ES-I3 (cell line): ENCODE measurements around the gene NPSR1.

ENCODE experiments used
- H3K36me3 ChIP-seq: 2 replicates; pipeline ENCODE4 v1.6.1; 2013; ENCODE audit warnings: mild to moderate bottlenecking, low read length, control low read depth, moderate library complexity; ENCODE audit not compliant: insufficient read depth
- H3K4me1 ChIP-seq: 2 replicates; pipeline ENCODE4 v1.6.1; 2013; ENCODE audit warnings: mild to moderate bottlenecking, control low read depth, low read length; ENCODE audit not compliant: insufficient read depth
- H3K9ac ChIP-seq: 2 replicates; pipeline ENCODE4 v1.6.1; 2013; ENCODE audit warnings: low read depth, mild to moderate bottlenecking, low read length, moderate library complexity
- H3K9me3 ChIP-seq: 2 replicates; pipeline ENCODE4 v1.6.1; 2013; ENCODE audit warnings: mild to moderate bottlenecking, low read length, moderate library complexity; ENCODE audit not compliant: control insufficient read depth, insufficient read depth

Gene NPSR1

GRCh38 chr7:34673066-34673465 is 15.0 kb downstream of the NPSR1 start:
- Histone ChIP-seq H3K9ac (no peak overlapping the region), H3K36me3 (no peaks in the 10 kb centered on the region), H3K9me3 (no peaks in the 10 kb centered on the region), H3K4me1 (no peaks in the 10 kb centered on the region)

GRCh38 chr7:34675749-34676374 is 17.8 kb downstream of the NPSR1 start:
- Histone ChIP-seq H3K4me1 (no peaks in the 10 kb centered on the region), H3K36me3 (no peaks in the 10 kb centered on the region), H3K9ac (no peak overlapping the region), H3K9me3 (no peaks in the 10 kb centered on the region)

- H3K9ac ChIP-seq: no peak overlapping the region
- no peaks in the 10 kb centered on the region for H3K4me1 ChIP-seq
- no peaks in the 10 kb centered on the region for H3K9me3 ChIP-seq
- H3K36me3 ChIP-seq: no peaks in the 10 kb centered on the region
These were observed 19.5 kb downstream of the NPSR1 start for GRCh38 chr7:34677491-34677890.

- Histone ChIP-seq H3K4me1 (no peaks in the 10 kb centered on the region), H3K36me3 (no peaks in the 10 kb centered on the region), H3K9ac (no peak overlapping the region), H3K9me3 (no peaks in the 10 kb centered on the region)
These were observed 29.5 kb downstream of the NPSR1 start for GRCh38 chr7:34687529-34687928.

- Histone ChIP-seq H3K9me3 (no peaks in the 10 kb centered on the region), H3K9ac (no peak overlapping the region), H3K4me1 (no peaks in the 10 kb centered on the region), H3K36me3 (no peaks in the 10 kb centered on the region)
These were observed 38.4 kb downstream of the NPSR1 start for GRCh38 chr7:34696415-34696814.

- no peaks in the 10 kb centered on the region for H3K9me3 ChIP-seq
- no peak overlapping the region for H3K9ac ChIP-seq
- H3K4me1 ChIP-seq: no peaks in the 10 kb centered on the region
- H3K36me3 ChIP-seq: no peaks in the 10 kb centered on the region
These were observed 51.8 kb downstream of the NPSR1 start for GRCh38 chr7:34709771-34710170.

- Histone ChIP-seq H3K9me3 (no peaks in the 10 kb centered on the region), H3K4me1 (no peaks in the 10 kb centered on the region), H3K36me3 (no peaks in the 10 kb centered on the region), H3K9ac (no peak overlapping the region)
These were observed 60.8 kb downstream of the NPSR1 start for GRCh38 chr7:34718867-34719266.

- no peaks in the 10 kb centered on the region for H3K36me3 ChIP-seq
- no peaks in the 10 kb centered on the region for H3K9me3 ChIP-seq
- no peak overlapping the region for H3K9ac ChIP-seq
- H3K4me1 ChIP-seq: no peaks in the 10 kb centered on the region
These were observed 61.6 kb downstream of the NPSR1 start for GRCh38 chr7:34719636-34720035.

- H3K9me3 ChIP-seq: no peaks in the 10 kb centered on the region
- no peaks in the 10 kb centered on the region for H3K36me3 ChIP-seq
- no peaks in the 10 kb centered on the region for H3K4me1 ChIP-seq
- H3K9ac ChIP-seq: no peak overlapping the region
These were observed 62.3 kb downstream of the NPSR1 start for GRCh38 chr7:34720289-34720688.

GRCh38 chr7:34723338-34723737 is 65.3 kb downstream of the NPSR1 start:
- Histone ChIP-seq H3K36me3 (no peaks in the 10 kb centered on the region), H3K9me3 (no peaks in the 10 kb centered on the region), H3K9ac (no peak overlapping the region), H3K4me1 (peaks cover 4% of the 10 kb centered on the region; the same call in 1 of the 2 replicates)

GRCh38 chr7:34723866-34724490 is 66.0 kb downstream of the NPSR1 start:
- Histone ChIP-seq H3K9me3 (no peaks in the 10 kb centered on the region), H3K36me3 (no peaks in the 10 kb centered on the region), H3K4me1 (peaks cover 4% of the 10 kb centered on the region; the same call in 1 of the 2 replicates), H3K9ac (no peak overlapping the region)

- Histone ChIP-seq H3K36me3 (no peaks in the 10 kb centered on the region), H3K9me3 (no peaks in the 10 kb centered on the region), H3K9ac (no peak overlapping the region), H3K4me1 (peaks cover 4% of the 10 kb centered on the region; the same call in 1 of the 2 replicates)
These were observed 68.2 kb downstream of the NPSR1 start for GRCh38 chr7:34726221-34726620.

- Histone ChIP-seq H3K9me3 (no peaks in the 10 kb centered on the region), H3K36me3 (no peaks in the 10 kb centered on the region), H3K4me1 (peaks cover 4% of the 10 kb centered on the region; the same call in 1 of the 2 replicates), H3K9ac (no peak overlapping the region)
These were observed 69.5 kb downstream of the NPSR1 start for GRCh38 chr7:34727464-34727995.

- Histone ChIP-seq H3K9ac (no peak overlapping the region), H3K36me3 (no peaks in the 10 kb centered on the region), H3K9me3 (no peaks in the 10 kb centered on the region), H3K4me1 (peaks cover 4% of the 10 kb centered on the region; the same call in 1 of the 2 replicates)
These were observed 70.1 kb downstream of the NPSR1 start for GRCh38 chr7:34728156-34728555.

- no peak overlapping the region for H3K9ac ChIP-seq
- H3K9me3 ChIP-seq: no peaks in the 10 kb centered on the region
- no peaks in the 10 kb centered on the region for H3K36me3 ChIP-seq
- H3K4me1 ChIP-seq: no peaks in the 10 kb centered on the region
These were observed 76.8 kb downstream of the NPSR1 start for GRCh38 chr7:34734771-34735170.
